Astrocyte (in vitro differentiated cells and primary cell): ENCODE measurements around the gene CA4. TPM values are rescaled to one million over a fixed set of nuclear protein-coding genes. Genes with fewer than 3 reads are reported as not detected.

Experiments used
- DNase-seq: peaks from one replicate; pipeline ENCODE4 v3.0.0-alpha.2; 2010; ENCODE audit warnings: low read depth
- FAIRE-seq: peaks from 2 replicates; lab custom pipeline; 2011; peaks lifted over from hg19 to GRCh38; lab: Jason Lieb, UNC
- H2AFZ ChIP-seq: 2 replicates; pipeline ENCODE4 v1.6.0; 2012; ENCODE audit warnings: low read depth, low read length, inconsistent platforms
- H3K27ac ChIP-seq: 2 replicates; pipeline ENCODE4 v1.5.1; 2011; ENCODE audit warnings: low read depth, low read length, inconsistent platforms
- H3K27me3 ChIP-seq: 2 replicates; pipeline ENCODE4 v1.6.0; 2011; ENCODE audit warnings: low read length, inconsistent platforms; ENCODE audit not compliant: insufficient read depth
- H3K36me3 ChIP-seq: 2 replicates; pipeline ENCODE4 v1.5.1; 2011; ENCODE audit warnings: low read length, inconsistent platforms; ENCODE audit not compliant: insufficient read depth
- H3K4me1 ChIP-seq: 2 replicates; pipeline ENCODE4 v1.5.1; 2011; ENCODE audit warnings: low read length, inconsistent platforms; ENCODE audit not compliant: insufficient read depth
- H3K4me2 ChIP-seq: 2 replicates; pipeline ENCODE4 v1.6.0; 2012; ENCODE audit warnings: low read length, inconsistent platforms
- H3K4me3 ChIP-seq: 2 replicates; pipeline ENCODE4 v1.5.1; 2011; ENCODE audit warnings: low read depth, mild to moderate bottlenecking, low read length, inconsistent platforms; ENCODE audit not compliant: insufficient read depth
- H3K79me2 ChIP-seq: 2 replicates; pipeline ENCODE4 v1.6.0; 2012; ENCODE audit warnings: mild to moderate bottlenecking, low read length, inconsistent platforms; ENCODE audit not compliant: insufficient read depth
- H3K9ac ChIP-seq: 2 replicates; pipeline ENCODE4 v1.6.0; 2012; ENCODE audit warnings: mild to moderate bottlenecking, low read length, inconsistent platforms
- H3K9me3 ChIP-seq: 2 replicates; pipeline ENCODE4 v1.5.1; 2012; ENCODE audit warnings: low read depth, mild to moderate bottlenecking, low read length, inconsistent platforms; ENCODE audit not compliant: insufficient read depth
- H4K20me1 ChIP-seq: 2 replicates; pipeline ENCODE4 v1.6.0; 2012; ENCODE audit warnings: low read length, inconsistent platforms; ENCODE audit not compliant: insufficient read depth
- H3K27ac Mint-ChIP-seq: one replicate; pipeline ENCODE4 v1.8.0; 2021; ENCODE audit warnings: mild to moderate bottlenecking, mixed read lengths; ENCODE audit not compliant: unreplicated experiment
- H3K27me3 Mint-ChIP-seq: one replicate; pipeline ENCODE4 v1.8.0; 2021; ENCODE audit warnings: low read depth, mixed read lengths; ENCODE audit not compliant: unreplicated experiment
- H3K36me3 Mint-ChIP-seq: one replicate; pipeline ENCODE4 v1.8.0; 2021; ENCODE audit warnings: low read depth, mixed read lengths; ENCODE audit not compliant: unreplicated experiment
- H3K4me1 Mint-ChIP-seq: one replicate; pipeline ENCODE4 v1.8.0; 2021; ENCODE audit warnings: low read depth, mixed read lengths; ENCODE audit not compliant: unreplicated experiment
- H3K4me3 Mint-ChIP-seq: one replicate; pipeline ENCODE4 v1.8.0; 2021; ENCODE audit warnings: mild to moderate bottlenecking, moderate library complexity, mixed read lengths; ENCODE audit not compliant: unreplicated experiment
- H3K9me3 Mint-ChIP-seq: one replicate; pipeline ENCODE4 v1.8.0; 2021; ENCODE audit warnings: mild to moderate bottlenecking, mixed read lengths; ENCODE audit not compliant: unreplicated experiment
- CTCF ChIP-seq: IDR thresholded peaks from 2 replicates; pipeline ENCODE4 v1.5.1; 2011; ENCODE audit warnings: low read depth, mild to moderate bottlenecking, inconsistent platforms, low read length, moderate library complexity; ENCODE audit not compliant: insufficient read depth
- EZH2 ChIP-seq: IDR thresholded peaks from 2 replicates; pipeline ENCODE4 v1.6.1; 2012; ENCODE audit warnings: mild to moderate bottlenecking, low read length, inconsistent platforms; ENCODE audit not compliant: insufficient read depth
- total RNA-seq: library from RNA; stranded (reverse); gene quantifications from 2 replicates; pipeline ENCODE4 v1.2.1, GENCODE V29; 2021

CA4 gene
- total RNA-seq, 1 donor from 2014 or later = not detected

- FAIRE-seq = no peak
- Histone ChIP-seq H3K4me1 (peaks cover 18% of the 10 kb centered on the region), H3K27me3 (no peaks in the 10 kb centered on the region), H2AFZ (peak overlapping the region; percentile 57), H3K79me2 (no peaks in the 10 kb centered on the region), H3K36me3 (no peaks in the 10 kb centered on the region), H3K9me3 (no peaks in the 10 kb centered on the region), H4K20me1 (no peaks in the 10 kb centered on the region), H3K9ac (peak overlapping the region; percentile 64), H3K4me3 (peak overlapping the region; percentile 41), H3K4me2 (peak overlapping the region; percentile 83), H3K27ac (peak overlapping the region; percentile 51)
- DNase-seq = peak; percentile 52
- no peaks in the 10 kb centered on the region for H3K36me3 Mint-ChIP-seq
- no peak overlapping the region for H3K27ac Mint-ChIP-seq
- no peak overlapping the region for H3K4me3 Mint-ChIP-seq
- H3K9me3 Mint-ChIP-seq = no peaks in the 10 kb centered on the region
- TF ChIP-seq CTCF (no peak), EZH2 (no peak)
- peaks cover 16% of the 10 kb centered on the region for H3K4me1 Mint-ChIP-seq
- no peaks in the 10 kb centered on the region for H3K27me3 Mint-ChIP-seq
These were observed 47.1 kb upstream of the CA4 start for GRCh38 chr17:60102632-60103096.

GRCh38 chr17:60103957-60104356, 45.8 kb upstream of the CA4 start:
- Histone ChIP-seq H3K79me2 (no peaks in the 10 kb centered on the region), H3K9ac (no peak overlapping the region), H3K27me3 (no peaks in the 10 kb centered on the region), H3K4me3 (no peak overlapping the region), H3K4me2 (no peak overlapping the region), H4K20me1 (no peaks in the 10 kb centered on the region), H3K36me3 (no peaks in the 10 kb centered on the region), H3K4me1 (peaks cover 18% of the 10 kb centered on the region), H3K27ac (no peak overlapping the region), H3K9me3 (no peaks in the 10 kb centered on the region), H2AFZ (no peak overlapping the region)
- DNase-seq (no peak), FAIRE-seq (no peak)
- Mint-ChIP-seq H3K27me3 (no peaks in the 10 kb centered on the region), H3K4me1 (peaks cover 16% of the 10 kb centered on the region), H3K9me3 (no peaks in the 10 kb centered on the region), H3K27ac (peak overlapping the region; percentile 26), H3K4me3 (no peak overlapping the region), H3K36me3 (no peaks in the 10 kb centered on the region)
- TF ChIP-seq EZH2 (no peak), CTCF (no peak)

GRCh38 chr17:60106340-60107059, 43.3 kb upstream of the CA4 start:
- TF ChIP-seq CTCF (no peak), EZH2 (no peak)
- H3K4me1 Mint-ChIP-seq = peaks cover 16% of the 10 kb centered on the region
- DNase-seq (peak; percentile 59), FAIRE-seq (no peak)
- peak overlapping the region; percentile 70 for H3K4me2 ChIP-seq
- H3K36me3 Mint-ChIP-seq = no peaks in the 10 kb centered on the region
- no peaks in the 10 kb centered on the region for H3K9me3 ChIP-seq
- H3K27me3 ChIP-seq = no peaks in the 10 kb centered on the region
- H3K27ac ChIP-seq = no peak overlapping the region
- no peaks in the 10 kb centered on the region for H3K36me3 ChIP-seq
- no peak overlapping the region for H3K9ac ChIP-seq
- H2AFZ ChIP-seq = peak overlapping the region; percentile 38
- H3K4me3 ChIP-seq = no peak overlapping the region
- H3K27me3 Mint-ChIP-seq = peaks cover 9% of the 10 kb centered on the region
- H3K4me3 Mint-ChIP-seq = peak overlapping the region; percentile 12
- H3K9me3 Mint-ChIP-seq = no peaks in the 10 kb centered on the region
- no peaks in the 10 kb centered on the region for H3K79me2 ChIP-seq
- H3K27ac Mint-ChIP-seq = peak overlapping the region; percentile 8
- H4K20me1 ChIP-seq = no peaks in the 10 kb centered on the region
- H3K4me1 ChIP-seq = peaks cover 15% of the 10 kb centered on the region
